T follicular helper cell (primary cell): Measurements from ENCODE around the gene SLC3A2.
"Not testable (repeated sequence)": the region's sequence is repeated elsewhere in the genome, so short reads cannot be mapped to it uniquely, and the experiment has no call there.

Experiments
- DNase-seq: peaks from one replicate; pipeline ENCODE4 v3.0.0-alpha.2; 2020; ENCODE audit warnings: low read depth
- total RNA-seq, 2 experiments: gene quantifications; one replicate each; lab custom pipeline; 2026; lab: John Stamatoyannopoulos, UW

SLC3A2 gene
- 393 to 1,063 reads per million in 2 experiments for total RNA-seq

DNA sequence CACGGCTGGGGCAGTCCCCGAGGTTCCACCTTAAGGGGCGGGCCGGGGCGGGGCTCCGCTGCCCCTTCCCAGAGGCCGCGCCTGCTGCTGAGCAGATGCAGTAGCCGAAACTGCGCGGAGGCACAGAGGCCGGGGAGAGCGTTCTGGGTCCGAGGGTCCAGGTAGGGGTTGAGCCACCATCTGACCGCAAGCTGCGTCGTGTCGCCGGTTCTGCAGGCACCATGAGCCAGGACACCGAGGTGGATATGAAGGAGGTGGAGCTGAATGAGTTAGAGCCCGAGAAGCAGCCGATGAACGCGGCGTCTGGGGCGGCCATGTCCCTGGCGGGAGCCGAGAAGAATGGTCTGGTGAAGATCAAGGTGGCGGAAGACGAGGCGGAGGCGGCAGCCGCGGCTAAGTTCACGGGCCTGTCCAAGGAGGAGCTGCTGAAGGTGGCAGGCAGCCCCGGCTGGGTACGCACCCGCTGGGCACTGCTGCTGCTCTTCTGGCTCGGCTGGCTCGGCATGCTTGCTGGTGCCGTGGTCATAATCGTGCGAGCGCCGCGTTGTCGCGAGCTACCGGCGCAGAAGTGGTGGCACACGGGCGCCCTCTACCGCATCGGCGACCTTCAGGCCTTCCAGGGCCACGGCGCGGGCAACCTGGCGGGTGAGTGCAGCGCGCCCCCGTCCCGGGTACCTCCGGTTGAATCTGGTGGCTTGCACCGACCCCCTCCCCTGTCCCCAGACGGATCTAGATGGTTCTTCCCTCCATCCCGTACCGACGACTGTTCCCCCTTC is at the start of gene SLC3A2:
SLC3A2 (plus strand) TSS at position 94 of the 776 bp plus-strand sequence; CDS start at position 222, 128 bp downstream.
- peak; percentile 76 for DNase-seq

- DNase-seq = no peak
These were observed 49.7 kb upstream of the SLC3A2 start for GRCh38 chr11:62830904-62831519.

- DNase-seq = peak; percentile 99
These were observed 49.0 kb upstream of the SLC3A2 start, which contains the start of gene STX5 for GRCh38 chr11:62831520-62832335. Gene STX5, minus strand, starts transcription at chr11:62832051. Its CDS starts 808 bp downstream, at chr11:62831243.

DNA sequence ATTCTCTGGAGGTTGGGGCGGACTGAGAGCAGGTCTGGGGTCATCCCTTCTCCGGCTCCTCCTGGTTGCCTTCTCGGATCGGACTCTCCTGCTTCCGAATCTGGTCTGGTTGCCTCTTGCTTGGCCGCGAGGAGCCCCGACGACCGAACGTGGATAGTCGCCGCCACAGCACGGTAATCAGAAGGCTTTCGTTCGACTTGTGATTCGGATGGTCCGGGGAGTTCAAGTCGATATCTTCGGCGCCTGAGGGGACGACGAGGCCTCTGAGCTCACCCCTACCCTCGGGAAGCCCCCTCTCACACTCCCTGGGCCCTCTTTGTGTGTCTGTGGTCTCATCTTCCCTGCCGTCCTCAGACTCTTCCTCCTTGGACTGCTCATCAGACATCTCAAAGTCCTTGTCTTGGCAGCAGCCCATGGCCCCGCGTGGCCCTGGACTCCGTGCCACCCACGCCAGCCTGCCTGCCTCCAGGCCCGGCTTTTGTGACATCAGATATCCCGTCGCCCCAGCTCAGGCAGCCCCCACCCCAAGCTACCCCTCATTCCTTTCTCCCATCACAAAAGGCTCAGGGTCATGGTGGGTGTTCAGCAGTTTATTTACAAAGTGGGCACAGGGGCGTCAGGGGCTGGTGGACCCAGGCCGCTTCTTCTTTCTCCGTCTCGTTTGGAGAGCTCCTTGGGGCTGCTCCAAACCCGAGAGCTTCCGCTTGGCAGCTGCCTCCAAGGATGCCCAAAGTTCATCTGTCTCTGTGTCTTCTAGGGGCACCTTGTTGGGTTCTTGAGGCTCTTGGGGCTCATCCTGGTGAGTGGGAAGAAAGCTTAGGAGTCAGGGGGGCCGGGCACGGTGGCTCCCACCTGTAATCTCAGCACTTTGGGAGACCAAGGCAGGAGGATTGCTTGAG is 48.1 kb upstream of the SLC3A2 start, which contains the start of gene TEX54:
TEX54 (minus strand) TSS at position 506 of the 899 bp plus-strand sequence.
- no peak for DNase-seq

DNA sequence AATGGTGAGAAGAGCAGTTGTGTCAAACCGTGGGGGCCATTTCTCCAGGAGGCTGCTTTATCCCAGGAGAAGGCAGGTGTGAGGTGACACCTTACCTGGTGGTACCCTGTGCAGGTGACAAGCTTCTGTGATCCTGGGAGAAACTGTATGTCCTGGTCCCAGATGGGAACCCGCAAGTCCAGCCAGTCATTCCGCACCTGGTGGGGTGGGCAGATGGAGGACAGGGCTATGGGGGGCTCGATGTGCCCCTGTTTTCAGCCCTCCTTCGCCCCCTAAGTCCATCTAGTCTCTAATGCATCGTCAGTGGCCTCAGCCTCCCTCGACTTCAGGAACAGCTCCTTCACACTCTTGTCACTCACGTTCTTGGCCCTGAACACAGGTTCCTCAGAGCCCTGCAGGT is 45.4 kb upstream of the SLC3A2 start:
- no peak for DNase-seq

DNA sequence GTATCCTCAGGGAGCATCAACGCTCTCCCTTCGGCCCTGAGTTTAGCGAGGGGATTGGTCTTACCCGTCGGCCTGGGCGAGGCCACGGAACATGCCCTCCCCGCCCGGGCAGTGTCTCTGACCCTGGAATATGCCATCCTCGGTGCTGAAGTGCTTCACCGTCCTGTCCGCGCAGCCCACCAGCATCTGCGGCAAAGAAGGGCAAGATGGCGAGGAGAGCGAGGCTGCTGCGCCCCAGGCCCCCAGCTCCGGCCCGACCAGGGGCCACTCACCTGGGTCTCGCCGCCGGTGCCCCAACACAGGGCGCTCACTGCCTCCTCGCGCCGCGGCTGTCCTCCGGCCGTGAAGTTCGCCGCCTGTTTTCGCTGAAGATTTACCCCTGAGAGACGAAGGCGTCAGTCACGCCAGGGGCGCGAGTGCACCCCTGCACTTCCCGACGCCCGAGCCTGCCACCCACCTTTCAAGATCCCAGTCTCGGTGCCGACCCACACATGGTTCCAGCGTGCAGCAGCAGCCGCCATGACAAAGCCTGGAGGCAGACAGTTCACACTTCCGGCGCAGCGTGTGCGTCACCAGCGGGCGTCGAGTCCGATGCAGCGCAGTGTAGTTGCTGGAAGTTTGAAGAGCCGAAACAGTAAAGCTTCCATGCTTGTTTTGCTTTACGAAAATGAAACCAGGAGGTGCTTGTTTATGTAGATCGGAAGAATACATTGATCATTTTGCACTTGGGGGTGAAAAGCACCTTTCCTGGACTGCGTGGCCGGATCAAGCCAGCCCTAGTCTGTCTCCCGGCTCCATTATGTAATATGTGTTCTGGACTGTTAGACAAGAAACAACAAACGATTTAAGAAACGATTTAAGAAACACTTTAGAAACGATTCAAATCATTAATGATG is 41.4 kb upstream of the SLC3A2 start, which contains the start of gene WDR74:
WDR74 (minus strand) TSS at position 541 of the 896 bp plus-strand sequence; CDS start at position 521, 20 bp downstream.
- DNase-seq = peak; percentile 91

DNA sequence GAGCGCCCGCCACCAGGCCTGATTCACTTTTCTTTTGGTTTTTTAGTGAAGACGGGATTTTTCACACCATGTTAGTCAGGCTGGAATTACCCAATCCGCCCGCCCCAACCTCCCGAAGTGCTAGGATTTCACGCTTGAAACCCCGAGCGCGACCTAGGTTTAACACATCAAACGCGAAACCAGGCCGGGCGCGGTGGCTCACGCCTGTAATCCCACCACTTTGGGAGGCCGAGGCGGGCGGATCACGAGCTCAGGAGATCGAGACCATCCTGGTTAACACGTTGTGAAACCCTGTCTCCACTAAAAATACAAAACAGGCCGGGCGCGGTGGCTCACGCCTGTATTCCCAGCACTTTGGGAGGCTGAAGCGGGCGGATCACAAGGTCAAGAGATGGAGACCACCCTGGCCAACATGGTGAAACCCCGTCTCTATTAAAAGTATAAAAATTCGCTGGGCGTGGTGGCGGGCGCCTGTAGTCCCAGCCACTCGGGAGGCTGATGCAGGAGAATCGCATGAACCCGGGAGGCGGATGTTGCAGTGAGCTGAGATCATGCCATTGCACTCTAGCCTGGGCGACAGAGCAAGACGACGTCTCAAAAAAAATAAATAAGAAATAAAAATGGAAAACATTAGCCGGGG is 39.9 kb upstream of the SLC3A2 start:
- peak; percentile 68 for DNase-seq

- DNase-seq = peak; percentile 78
These were observed 39.1 kb upstream of the SLC3A2 start for GRCh38 chr11:62841361-62842170.

DNA sequence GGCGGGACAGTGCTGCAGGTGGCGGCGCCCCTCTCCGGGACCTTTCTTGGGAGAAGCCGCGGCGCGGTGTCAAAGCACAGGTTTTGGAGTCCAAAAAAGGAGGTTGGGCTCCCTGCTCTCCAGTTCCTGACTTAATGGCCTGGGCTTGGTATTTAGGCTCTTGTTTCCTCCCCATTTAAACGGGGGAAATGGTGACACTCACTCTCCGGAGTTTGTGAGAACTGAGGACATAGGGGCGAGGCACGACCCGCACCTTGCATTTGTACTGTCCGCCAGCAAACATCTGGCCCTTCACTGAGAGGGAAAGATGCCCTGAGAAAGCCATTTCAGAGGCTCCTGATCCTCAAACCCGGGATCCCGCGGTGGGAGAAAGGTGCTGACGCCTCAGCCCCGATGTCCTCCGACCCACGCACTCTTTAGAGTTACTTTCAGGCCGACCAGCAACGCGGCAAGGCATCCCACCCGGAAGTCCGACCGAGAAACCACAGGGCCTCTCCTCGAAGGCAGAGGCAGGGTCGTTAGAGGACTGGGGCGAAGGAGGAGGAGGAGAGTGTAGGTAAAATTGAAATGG is 38.4 kb upstream of the SLC3A2 start:
- no peak for DNase-seq

DNA sequence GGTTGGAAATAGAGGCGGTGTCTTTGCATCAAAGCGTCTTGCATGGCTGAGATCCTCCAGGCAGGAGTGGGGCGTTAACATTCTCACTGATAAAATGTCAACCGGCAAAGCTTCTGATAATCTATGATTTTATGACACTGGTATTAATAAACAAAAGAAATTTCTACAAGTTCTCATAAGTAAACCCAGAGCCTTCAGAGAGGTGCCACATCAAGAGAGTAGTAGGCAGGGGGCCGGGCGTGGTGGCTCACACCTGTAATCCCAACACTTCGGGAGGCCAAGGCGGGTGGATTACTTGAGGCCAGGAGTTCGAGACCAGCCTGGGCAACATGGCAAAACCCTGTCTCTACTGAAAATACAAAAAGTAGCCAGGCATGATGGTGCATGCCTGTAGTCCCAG is 37.8 kb upstream of the SLC3A2 start:
- DNase-seq = not testable (repeated sequence)

- no peak for DNase-seq
These were observed 37.2 kb upstream of the SLC3A2 start for GRCh38 chr11:62843466-62843865.

DNA sequence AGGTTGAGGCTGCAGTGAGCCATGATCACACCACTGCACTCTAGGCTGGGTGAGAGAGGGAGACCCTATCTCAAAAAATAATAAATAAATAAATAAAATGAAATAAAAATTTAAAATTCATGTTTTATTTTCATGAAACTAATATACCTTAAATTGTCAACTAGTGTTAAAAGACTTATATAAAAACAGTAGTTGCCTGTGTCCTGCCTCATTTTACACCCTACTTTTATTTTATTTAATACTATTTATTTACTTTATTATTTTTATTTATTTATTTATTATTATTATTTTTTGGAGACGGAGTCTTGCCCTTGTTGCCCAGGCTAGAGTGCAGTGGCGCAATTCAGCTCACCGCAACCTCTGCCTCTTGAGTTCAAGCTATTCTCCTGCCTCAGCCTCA is 36.5 kb upstream of the SLC3A2 start:
- no peak for DNase-seq

DNA sequence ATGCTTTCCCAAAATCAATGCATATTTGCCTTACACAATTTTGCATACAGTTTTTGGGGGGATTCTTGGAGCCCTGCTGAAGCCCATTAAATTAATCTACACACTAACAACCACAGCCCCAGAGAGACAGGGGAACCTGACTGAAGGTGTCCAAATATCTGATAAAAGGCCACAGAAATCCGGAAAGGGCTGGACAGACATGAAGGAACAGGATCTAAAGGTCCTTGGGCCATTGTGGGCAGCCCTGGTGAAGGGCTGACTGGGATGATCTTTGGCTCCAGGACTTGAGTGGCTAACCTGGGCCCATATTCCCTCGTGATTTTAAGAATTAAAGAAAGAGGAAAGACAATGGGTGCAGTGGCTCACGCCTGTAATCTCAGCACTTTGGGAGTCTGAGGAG is 34.5 kb upstream of the SLC3A2 start:
- DNase-seq = no peak

DNA sequence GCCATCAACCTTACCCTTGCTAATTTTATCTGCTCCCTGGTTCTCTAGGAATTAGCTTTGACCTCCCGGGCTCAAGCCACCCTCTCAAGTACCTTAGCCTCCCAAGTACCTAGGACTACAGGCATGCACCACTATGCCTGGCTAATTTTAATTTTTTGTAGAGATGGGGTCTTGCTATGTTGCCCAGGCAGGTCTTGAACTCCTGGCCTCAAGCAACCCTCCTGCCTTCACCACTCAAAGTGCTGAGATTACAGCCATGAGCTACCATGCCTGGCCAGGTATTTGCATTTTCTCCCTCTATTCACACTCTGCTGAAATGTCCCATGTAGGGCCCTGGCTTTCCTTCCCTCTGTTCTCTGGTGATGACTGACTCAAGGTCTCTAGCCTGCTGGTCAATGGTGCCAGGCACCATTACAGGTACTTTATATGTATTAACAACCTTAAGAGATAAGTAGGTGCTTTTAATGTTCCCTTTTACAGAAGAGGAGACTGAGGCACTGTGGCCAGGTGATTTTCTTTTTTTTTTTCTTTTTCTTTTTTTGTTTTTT is 32.9 kb upstream of the SLC3A2 start:
- no peak for DNase-seq

GRCh38 chr11:62850911-62851806 is 29.5 kb upstream of the SLC3A2 start:
- DNase-seq = no peak

- DNase-seq = no peak
These were observed 28.7 kb upstream of the SLC3A2 start for GRCh38 chr11:62851807-62852522.
